ENCODE measurements around the gene TLNRD1.

DNA sequence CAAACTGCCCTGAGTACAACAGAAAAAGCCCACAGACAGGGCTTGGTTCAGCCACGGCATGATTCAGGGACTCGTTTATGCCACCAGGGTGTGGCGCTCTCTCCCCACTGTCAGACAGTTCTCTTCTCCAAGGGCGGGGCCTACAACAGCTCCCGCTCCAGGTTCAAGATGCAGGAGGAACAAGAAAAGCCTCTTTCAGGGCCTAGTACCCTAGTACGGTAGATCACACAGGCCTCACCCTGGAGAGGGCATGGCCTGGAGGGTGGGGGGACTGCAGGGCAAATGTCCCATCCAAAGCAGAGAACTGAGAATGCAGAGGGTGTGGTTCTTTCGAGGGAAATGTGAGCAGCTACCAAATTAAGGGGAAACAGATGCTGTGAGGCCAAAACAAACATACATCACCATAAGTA is 23.1 kb upstream of the TLNRD1 start:
- TF ChIP-seq, protein P1, sequence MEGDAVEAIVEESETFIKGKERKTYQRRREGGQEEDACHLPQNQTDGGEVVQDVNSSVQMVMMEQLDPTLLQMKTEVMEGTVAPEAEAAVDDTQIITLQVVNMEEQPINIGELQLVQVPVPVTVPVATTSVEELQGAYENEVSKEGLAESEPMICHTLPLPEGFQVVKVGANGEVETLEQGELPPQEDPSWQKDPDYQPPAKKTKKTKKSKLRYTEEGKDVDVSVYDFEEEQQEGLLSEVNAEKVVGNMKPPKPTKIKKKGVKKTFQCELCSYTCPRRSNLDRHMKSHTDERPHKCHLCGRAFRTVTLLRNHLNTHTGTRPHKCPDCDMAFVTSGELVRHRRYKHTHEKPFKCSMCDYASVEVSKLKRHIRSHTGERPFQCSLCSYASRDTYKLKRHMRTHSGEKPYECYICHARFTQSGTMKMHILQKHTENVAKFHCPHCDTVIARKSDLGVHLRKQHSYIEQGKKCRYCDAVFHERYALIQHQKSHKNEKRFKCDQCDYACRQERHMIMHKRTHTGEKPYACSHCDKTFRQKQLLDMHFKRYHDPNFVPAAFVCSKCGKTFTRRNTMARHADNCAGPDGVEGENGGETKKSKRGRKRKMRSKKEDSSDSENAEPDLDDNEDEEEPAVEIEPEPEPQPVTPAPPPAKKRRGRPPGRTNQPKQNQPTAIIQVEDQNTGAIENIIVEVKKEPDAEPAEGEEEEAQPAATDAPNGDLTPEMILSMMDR (IDR thresholded peaks at IDR 0.05), result peak; percentile 53 to 62 (median 56)
- no peak for TF ChIP-seq POLR2A (IDR thresholded peaks at IDR 0.05)

All from transverse colon (tissue), 3 donors.